ENCODE results near the gene CACNA2D3. TPM values are rescaled to one million over a fixed set of nuclear protein-coding genes. Genes with fewer than 3 reads are reported as not detected.

Gene CACNA2D3
- total RNA-seq, 1 donor from 2014 or later = 0.70 TPM

- Histone ChIP-seq H3K9ac (ENCODE audit: low read length) (no peak overlapping the region), H3K27me3 (ENCODE audit: insufficient read depth, low read length) (no peaks in the 10 kb centered on the region), H4K20me1 (ENCODE audit: insufficient read depth, low read length) (no peaks in the 10 kb centered on the region), H3K79me2 (ENCODE audit: insufficient read depth, low read length) (no peaks in the 10 kb centered on the region), H3K27ac (ENCODE audit: low read depth, low read length) (no peak overlapping the region), H3K9me3 (ENCODE audit: insufficient read depth, low read depth, low read length) (peaks cover 3% of the 10 kb centered on the region), H3K36me3 (ENCODE audit: insufficient read depth, low read length) (no peaks in the 10 kb centered on the region), H2AFZ (ENCODE audit: low read depth, low read length) (no peak overlapping the region), H3K4me1 (ENCODE audit: insufficient read depth, low read length) (no peaks in the 10 kb centered on the region), H3K4me3 (ENCODE audit: insufficient read depth, low read depth, low read length) (no peak overlapping the region), H3K4me2 (ENCODE audit: low read length) (no peak overlapping the region)
- Mint-ChIP-seq H3K36me3 (ENCODE audit: low read depth, unreplicated experiment) (no peaks in the 10 kb centered on the region), H3K4me3 (ENCODE audit: unreplicated experiment) (no peak overlapping the region), H3K27ac (ENCODE audit: unreplicated experiment) (no peak overlapping the region), H3K4me1 (ENCODE audit: low read depth, unreplicated experiment) (no peaks in the 10 kb centered on the region), H3K27me3 (ENCODE audit: low read depth, unreplicated experiment) (peaks cover 14% of the 10 kb centered on the region), H3K9me3 (ENCODE audit: unreplicated experiment) (no peaks in the 10 kb centered on the region)
- TF ChIP-seq CTCF (IDR thresholded peaks at IDR 0.05; ENCODE audit: insufficient read depth, low read depth, low read length) (no peak), EZH2 (IDR thresholded peaks at IDR 0.05; ENCODE audit: insufficient read depth, low read length) (no peak)
- DNase-seq (ENCODE audit: low read depth) (no peak), FAIRE-seq (no peak)
These were observed 58.6 kb downstream of the CACNA2D3 start for GRCh38 chr3:54180921-54181320.

GRCh38 chr3:54182242-54182641 is 59.9 kb downstream of the CACNA2D3 start:
- Histone ChIP-seq H3K79me2 (ENCODE audit: insufficient read depth, low read length) (no peaks in the 10 kb centered on the region), H3K9me3 (ENCODE audit: insufficient read depth, low read depth, low read length) (peaks cover 3% of the 10 kb centered on the region), H3K36me3 (ENCODE audit: insufficient read depth, low read length) (no peaks in the 10 kb centered on the region), H3K27ac (ENCODE audit: low read depth, low read length) (no peak overlapping the region), H4K20me1 (ENCODE audit: insufficient read depth, low read length) (no peaks in the 10 kb centered on the region), H2AFZ (ENCODE audit: low read depth, low read length) (no peak overlapping the region), H3K9ac (ENCODE audit: low read length) (no peak overlapping the region), H3K4me2 (ENCODE audit: low read length) (no peak overlapping the region), H3K4me3 (ENCODE audit: insufficient read depth, low read depth, low read length) (no peak overlapping the region), H3K27me3 (ENCODE audit: insufficient read depth, low read length) (no peaks in the 10 kb centered on the region), H3K4me1 (ENCODE audit: insufficient read depth, low read length) (no peaks in the 10 kb centered on the region)
- TF ChIP-seq EZH2 (IDR thresholded peaks at IDR 0.05; ENCODE audit: insufficient read depth, low read length) (no peak), CTCF (IDR thresholded peaks at IDR 0.05; ENCODE audit: insufficient read depth, low read depth, low read length) (no peak)
- FAIRE-seq (no peak), DNase-seq (ENCODE audit: low read depth) (no peak)
- H3K27ac Mint-ChIP-seq (ENCODE audit: unreplicated experiment) = no peak overlapping the region
- H3K27me3 Mint-ChIP-seq (ENCODE audit: low read depth, unreplicated experiment) = peaks cover 11% of the 10 kb centered on the region
- no peaks in the 10 kb centered on the region for H3K9me3 Mint-ChIP-seq (ENCODE audit: unreplicated experiment)
- no peak overlapping the region for H3K4me3 Mint-ChIP-seq (ENCODE audit: unreplicated experiment)
- no peaks in the 10 kb centered on the region for H3K36me3 Mint-ChIP-seq (ENCODE audit: low read depth, unreplicated experiment)
- H3K4me1 Mint-ChIP-seq (ENCODE audit: low read depth, unreplicated experiment) = no peaks in the 10 kb centered on the region

- H3K79me2 ChIP-seq (ENCODE audit: insufficient read depth, low read length) = no peaks in the 10 kb centered on the region
- Mint-ChIP-seq H3K27me3 (ENCODE audit: low read depth, unreplicated experiment) (peaks cover 3% of the 10 kb centered on the region), H3K9me3 (ENCODE audit: unreplicated experiment) (peaks cover 4% of the 10 kb centered on the region), H3K4me3 (ENCODE audit: unreplicated experiment) (no peak overlapping the region), H3K4me1 (ENCODE audit: low read depth, unreplicated experiment) (no peaks in the 10 kb centered on the region), H3K27ac (ENCODE audit: unreplicated experiment) (no peak overlapping the region), H3K36me3 (ENCODE audit: low read depth, unreplicated experiment) (no peaks in the 10 kb centered on the region)
- no peak overlapping the region for H3K9ac ChIP-seq (ENCODE audit: low read length)
- no peak overlapping the region for H3K4me2 ChIP-seq (ENCODE audit: low read length)
- no peak overlapping the region for H3K4me3 ChIP-seq (ENCODE audit: insufficient read depth, low read depth, low read length)
- H4K20me1 ChIP-seq (ENCODE audit: insufficient read depth, low read length) = no peaks in the 10 kb centered on the region
- no peak for DNase-seq (ENCODE audit: low read depth)
- H3K4me1 ChIP-seq (ENCODE audit: insufficient read depth, low read length) = no peaks in the 10 kb centered on the region
- no peak overlapping the region for H3K27ac ChIP-seq (ENCODE audit: low read depth, low read length)
- H3K27me3 ChIP-seq (ENCODE audit: insufficient read depth, low read length) = no peaks in the 10 kb centered on the region
- no peak for TF ChIP-seq CTCF (IDR thresholded peaks at IDR 0.05; ENCODE audit: insufficient read depth, low read depth, low read length)
- TF ChIP-seq EZH2 (IDR thresholded peaks at IDR 0.05; ENCODE audit: insufficient read depth, low read length) = no peak
- peaks cover 3% of the 10 kb centered on the region for H3K9me3 ChIP-seq (ENCODE audit: insufficient read depth, low read depth, low read length)
- H2AFZ ChIP-seq (ENCODE audit: low read depth, low read length) = no peak overlapping the region
- no peaks in the 10 kb centered on the region for H3K36me3 ChIP-seq (ENCODE audit: insufficient read depth, low read length)
- no peak for FAIRE-seq
These were observed 63.4 kb downstream of the CACNA2D3 start for GRCh38 chr3:54185740-54186139.
